Activated CD4-positive, CD25-positive, alpha-beta regulatory T cell treated with anti-CD3 and anti-CD28 coated beads, Interleukin-2, amount 50 U/mL, for 16 hours (primary cell): ENCODE data around the gene NEURL4.
"Not testable (repeated sequence)": the region's sequence is repeated elsewhere in the genome, so short reads cannot be mapped to it uniquely, and the experiment has no call there.

Experiments used
- DNase-seq: peaks from one replicate; pipeline ENCODE4 v3.0.0-alpha.2; 2020; ENCODE audit warnings: low read depth, low spot score

Gene NEURL4

GRCh38 chr17:7328840-7329373 lies at the start of gene NEURL4:
TSS of gene NEURL4 (minus strand) at chr17:7329335. CDS start at chr17:7329312, 23 bp downstream.
- no peak for DNase-seq

- DNase-seq, result no peak
Measured at GRCh38 chr17:7374353-7374752, 45.2 kb upstream of the NEURL4 start.

GRCh38 chr17:7370853-7371252 lies 41.7 kb upstream of the NEURL4 start:
- DNase-seq, result no peak

GRCh38 chr17:7369825-7370224 lies 40.7 kb upstream of the NEURL4 start:
- no peak for DNase-seq

- DNase-seq, result not testable (repeated sequence)
Measured at GRCh38 chr17:7368599-7368994, 39.5 kb upstream of the NEURL4 start.

- no peak for DNase-seq
Measured at GRCh38 chr17:7367918-7368598, 38.9 kb upstream of the NEURL4 start.

- DNase-seq, result no peak
Measured at GRCh38 chr17:7367083-7367482, 37.9 kb upstream of the NEURL4 start.

GRCh38 chr17:7365963-7366362 lies 36.8 kb upstream of the NEURL4 start:
- DNase-seq, result not testable (repeated sequence)

- DNase-seq, result no peak
Measured at GRCh38 chr17:7363311-7363710, 34.2 kb upstream of the NEURL4 start.

- DNase-seq, result no peak
Measured at GRCh38 chr17:7361906-7362305, 32.8 kb upstream of the NEURL4 start.

- DNase-seq, result no peak
Measured at GRCh38 chr17:7357381-7357780, 28.2 kb upstream of the NEURL4 start.

GRCh38 chr17:7356756-7357155 lies 27.6 kb upstream of the NEURL4 start:
- no peak for DNase-seq

- peak; percentile 71 for DNase-seq
Measured at GRCh38 chr17:7356072-7356549, 27.0 kb upstream of the NEURL4 start.

- DNase-seq, result no peak
Measured at GRCh38 chr17:7355573-7355972, 26.4 kb upstream of the NEURL4 start.

- no peak for DNase-seq
Measured at GRCh38 chr17:7355053-7355452, 25.9 kb upstream of the NEURL4 start, which contains the start of gene TMEM95. TSS of gene TMEM95 (plus strand) at chr17:7355156. CDS start at chr17:7355205, 49 bp downstream.

GRCh38 chr17:7354262-7354843 lies 25.2 kb upstream of the NEURL4 start:
- no peak for DNase-seq

- no peak for DNase-seq
Measured at GRCh38 chr17:7352910-7353635, 23.9 kb upstream of the NEURL4 start.

- DNase-seq, result no peak
Measured at GRCh38 chr17:7352503-7352889, 23.4 kb upstream of the NEURL4 start.

- DNase-seq, result peak; percentile 37
Measured at GRCh38 chr17:7351665-7352502, 22.7 kb upstream of the NEURL4 start, which contains the start of gene KCTD11. TSS of gene KCTD11 (plus strand) at chr17:7352162.

GRCh38 chr17:7348478-7349242 lies 19.5 kb upstream of the NEURL4 start:
- no peak for DNase-seq
